Measurements from ENCODE around the gene ASB10.

Gene ASB10

GRCh38 chr7:151210087-151210854 is 23.2 kb upstream of the ASB10 start, which contains the start of gene H2BK1:
H2BK1 (minus strand) TSS chr7:151210488; CDS start chr7:151210318, 170 bp downstream.
- DNase-seq, result no peak

GRCh38 chr7:151209588-151209987 is 22.5 kb upstream of the ASB10 start:
- no peak for DNase-seq

DNA sequence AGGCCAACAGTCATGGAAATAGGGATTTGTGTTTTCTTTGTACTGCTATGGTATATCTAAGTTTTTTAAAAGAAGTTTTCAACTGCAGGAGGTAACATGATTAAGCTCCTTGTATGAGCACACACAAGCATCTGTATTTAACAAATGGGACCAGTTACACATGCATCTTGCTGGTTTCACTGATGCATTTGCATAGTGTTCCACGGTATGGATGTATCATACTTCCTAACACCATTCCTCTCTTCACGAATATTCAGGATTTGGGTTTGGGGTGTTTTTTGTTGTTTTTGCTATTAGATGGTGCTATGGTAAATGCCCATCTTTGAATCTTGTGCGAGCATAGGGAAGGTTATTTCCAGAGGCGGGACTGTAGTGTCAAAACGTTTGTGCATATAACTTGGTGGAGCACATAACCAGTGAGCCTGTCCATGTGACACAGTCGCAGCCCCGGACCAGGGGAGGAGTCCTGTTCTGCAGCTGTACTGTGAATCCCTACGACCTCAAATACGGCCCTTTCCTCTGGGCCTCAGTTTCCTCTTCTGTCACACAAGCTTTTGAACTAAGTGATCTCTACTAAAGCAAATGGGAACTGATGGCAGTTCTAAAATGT is 21.3 kb upstream of the ASB10 start:
- no peak for DNase-seq

DNA sequence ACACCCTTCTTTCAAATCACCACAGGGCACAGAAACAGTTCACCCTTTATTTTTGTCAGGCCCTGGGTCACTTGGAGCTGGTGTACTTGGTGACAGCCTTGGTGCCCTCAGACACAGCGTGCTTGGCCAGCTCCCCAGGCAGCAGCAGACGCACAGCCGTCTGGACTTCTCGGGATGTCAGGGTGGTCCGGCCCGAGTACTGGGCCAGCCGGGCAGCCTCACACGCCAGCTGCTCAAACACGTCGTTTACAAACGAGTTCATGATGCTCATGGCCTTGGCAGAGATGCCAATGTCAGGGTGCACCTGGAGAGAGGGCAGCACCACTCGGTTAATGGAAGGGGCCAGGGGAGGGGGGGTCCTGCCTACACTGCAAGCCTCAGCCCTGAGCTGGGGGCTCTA is 20.8 kb upstream of the ASB10 start:
- no peak for DNase-seq

GRCh38 chr7:151207315-151207714 is 20.3 kb upstream of the ASB10 start:
- DNase-seq, result no peak

GRCh38 chr7:151206914-151207313 is 19.9 kb upstream of the ASB10 start:
- DNase-seq, result no peak

GRCh38 chr7:151205730-151206129 is 18.7 kb upstream of the ASB10 start:
- DNase-seq, result no peak

DNA sequence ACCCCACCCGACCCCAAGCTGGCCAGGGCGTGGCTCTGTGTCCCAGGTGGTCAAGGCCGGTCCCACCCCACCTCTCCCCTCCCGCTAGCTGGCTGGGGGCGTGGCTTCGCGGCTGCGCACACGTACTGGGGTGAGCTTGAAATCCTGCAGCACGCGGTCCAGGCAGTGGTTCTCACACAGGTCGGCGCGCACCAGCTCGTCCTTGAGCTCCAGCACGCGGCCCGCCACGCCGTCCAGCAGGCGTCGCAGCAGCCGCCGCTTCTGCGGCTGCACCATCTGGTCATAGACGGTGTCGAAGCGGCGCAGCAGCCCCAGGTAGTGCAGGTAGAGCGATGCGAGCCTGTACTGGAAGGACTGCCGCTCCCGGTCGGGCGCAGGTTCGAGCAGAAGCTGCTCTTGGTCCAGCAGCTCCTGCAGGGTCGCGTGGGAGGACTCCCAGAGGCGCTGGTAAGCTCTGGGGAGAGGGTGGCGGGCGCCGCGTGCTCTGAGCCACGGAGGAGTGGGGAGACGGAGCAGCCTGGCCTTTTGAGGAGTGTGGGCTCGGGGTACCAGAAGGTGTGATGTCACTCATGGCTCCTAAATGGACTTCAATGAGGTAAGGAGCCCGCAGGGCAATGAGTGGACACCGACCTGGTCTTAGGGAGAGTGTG is 17.5 kb upstream of the ASB10 start:
- no peak for DNase-seq

- no peak for DNase-seq
Measured at GRCh38 chr7:151202836-151203235, 15.8 kb upstream of the ASB10 start.

GRCh38 chr7:151201751-151202150 is 14.7 kb upstream of the ASB10 start:
- no peak for DNase-seq

- no peak for DNase-seq
Measured at GRCh38 chr7:151201344-151201743, 14.3 kb upstream of the ASB10 start.

DNA sequence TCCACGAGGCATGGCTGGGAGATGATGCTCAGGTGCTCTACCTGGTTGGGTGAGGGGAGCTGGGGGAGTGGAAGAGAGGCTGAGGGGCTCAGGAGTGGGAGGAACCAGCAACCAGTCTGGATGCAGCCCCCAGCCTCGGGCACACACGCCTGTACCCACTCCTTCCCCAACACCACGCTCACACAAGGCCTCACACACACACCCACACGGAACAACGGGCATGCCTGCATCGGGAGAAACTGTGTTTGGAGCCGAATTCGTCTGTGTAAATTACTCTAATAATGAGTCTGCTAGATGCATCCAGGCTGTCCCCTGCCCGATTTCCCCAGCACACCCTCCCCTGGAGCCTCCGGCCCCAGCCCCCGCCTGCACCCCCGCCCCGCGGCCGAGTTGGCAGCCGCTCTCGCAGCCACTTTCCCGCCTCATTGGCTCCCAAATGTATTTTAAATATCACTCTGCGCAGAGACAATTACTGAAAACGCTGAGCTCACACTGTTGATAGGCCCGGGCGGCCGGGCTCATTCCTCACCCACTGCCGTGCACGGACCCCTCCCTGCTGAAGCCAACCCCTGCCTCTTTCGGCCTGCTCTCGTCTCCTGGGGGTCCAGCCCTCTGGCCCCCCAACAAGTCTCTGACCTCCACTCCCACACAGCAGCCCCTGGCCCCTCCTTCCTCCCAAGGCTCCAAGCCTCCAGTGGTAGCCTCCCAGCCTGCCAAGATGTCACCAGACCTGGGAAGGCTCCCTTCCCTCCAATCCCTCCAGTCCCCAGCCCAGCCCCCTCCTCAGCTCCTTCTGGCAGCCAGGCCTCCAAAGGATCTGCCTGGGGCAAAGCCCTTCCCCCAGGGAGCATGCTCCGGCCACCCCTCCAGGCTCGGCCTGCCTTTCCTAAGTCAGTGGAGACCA is 12.1 kb upstream of the ASB10 start:
- DNase-seq, result no peak

- no peak for DNase-seq
Measured at GRCh38 chr7:151197932-151198331, 10.9 kb upstream of the ASB10 start.

DNA sequence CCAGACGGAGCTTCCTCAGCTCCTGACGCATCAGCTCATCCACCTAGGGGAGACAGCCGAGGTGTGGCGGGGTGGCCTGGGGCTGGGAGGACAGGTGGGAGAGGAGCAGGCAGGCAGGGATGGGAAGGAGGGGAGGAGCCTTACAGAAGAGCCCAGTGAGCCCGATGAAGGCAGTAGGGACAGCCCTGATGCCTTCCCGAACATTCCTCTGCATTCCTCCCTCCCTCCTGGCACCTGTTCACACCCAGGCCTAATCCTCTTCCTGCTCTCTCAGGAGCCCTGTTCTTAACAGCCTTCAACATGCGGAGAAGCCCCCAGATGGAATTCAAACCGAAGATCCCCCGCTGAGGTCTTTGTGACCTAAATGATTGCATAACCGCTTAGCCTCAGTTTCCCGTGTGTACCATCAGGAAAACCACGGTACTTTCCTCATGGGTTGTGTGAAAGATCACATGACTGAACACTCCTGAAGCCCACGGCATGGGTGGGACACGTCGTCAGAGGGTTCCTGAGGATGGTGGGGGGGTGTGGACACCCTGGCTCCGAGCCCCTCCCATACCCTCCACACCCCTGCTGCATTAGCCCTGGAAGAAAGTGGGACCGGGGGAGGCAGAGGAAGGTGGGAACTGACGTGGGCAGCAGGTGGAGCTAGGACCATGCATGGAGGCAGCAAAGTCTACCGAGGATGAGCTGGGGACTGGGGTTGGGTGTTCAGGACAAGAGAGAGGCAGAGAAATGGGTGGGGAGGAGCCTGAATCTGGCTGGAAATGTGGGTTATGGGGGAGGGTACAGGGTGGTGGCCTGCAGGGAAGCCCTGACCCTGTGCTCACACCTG is 8.8 kb upstream of the ASB10 start:
- no peak for DNase-seq

DNA sequence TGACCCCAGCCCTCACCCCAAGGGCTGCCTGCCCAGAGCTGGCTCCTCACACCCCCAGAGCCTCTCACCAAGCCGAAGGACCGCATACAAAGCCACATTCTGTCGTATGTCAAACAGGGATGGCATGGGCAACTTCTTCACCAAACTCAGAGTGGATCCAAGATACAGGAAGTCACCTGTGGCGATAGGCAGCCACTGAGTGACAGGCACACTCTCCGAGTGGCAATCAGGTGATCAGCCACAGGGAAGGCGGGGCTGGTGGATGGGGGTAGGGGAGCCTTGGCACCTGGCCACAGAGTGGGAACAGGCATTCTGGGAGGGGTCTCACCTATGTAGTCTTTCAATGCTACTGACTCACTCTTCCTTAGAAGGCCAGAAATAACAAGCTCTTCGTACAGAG is 7.1 kb upstream of the ASB10 start:
- DNase-seq, result no peak

GRCh38 chr7:151193203-151193978 is 6.3 kb upstream of the ASB10 start:
- DNase-seq, result no peak

- no peak for DNase-seq
Measured at GRCh38 chr7:151192002-151192539, 5.0 kb upstream of the ASB10 start.

- no peak for DNase-seq
Measured at GRCh38 chr7:151191544-151191943, 4.5 kb upstream of the ASB10 start.

DNA sequence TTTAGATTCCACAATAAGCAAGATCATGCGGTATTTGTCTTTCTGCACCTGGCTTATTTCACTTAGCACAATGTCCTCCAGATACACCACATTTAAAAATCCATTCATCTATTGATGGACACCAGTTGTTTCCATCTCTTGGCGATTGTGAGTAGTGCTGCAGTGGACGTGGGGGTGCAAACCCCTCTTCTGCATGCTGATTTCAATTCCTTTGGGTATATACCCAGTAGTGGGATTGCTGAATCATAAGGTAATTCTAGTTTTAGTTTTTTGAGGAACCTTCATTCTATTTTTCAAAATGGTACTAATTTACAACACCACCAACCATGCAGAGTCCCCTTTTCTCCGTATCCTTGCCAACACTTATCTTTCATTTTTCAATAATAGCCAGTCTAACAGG is 2.0 kb upstream of the ASB10 start:
- DNase-seq, result no peak

- DNase-seq, result no peak
Measured at GRCh38 chr7:151188252-151188542, 1.1 kb upstream of the ASB10 start.
